ENCODE results near the gene TIMM44.

The TIMM44 gene

DNA sequence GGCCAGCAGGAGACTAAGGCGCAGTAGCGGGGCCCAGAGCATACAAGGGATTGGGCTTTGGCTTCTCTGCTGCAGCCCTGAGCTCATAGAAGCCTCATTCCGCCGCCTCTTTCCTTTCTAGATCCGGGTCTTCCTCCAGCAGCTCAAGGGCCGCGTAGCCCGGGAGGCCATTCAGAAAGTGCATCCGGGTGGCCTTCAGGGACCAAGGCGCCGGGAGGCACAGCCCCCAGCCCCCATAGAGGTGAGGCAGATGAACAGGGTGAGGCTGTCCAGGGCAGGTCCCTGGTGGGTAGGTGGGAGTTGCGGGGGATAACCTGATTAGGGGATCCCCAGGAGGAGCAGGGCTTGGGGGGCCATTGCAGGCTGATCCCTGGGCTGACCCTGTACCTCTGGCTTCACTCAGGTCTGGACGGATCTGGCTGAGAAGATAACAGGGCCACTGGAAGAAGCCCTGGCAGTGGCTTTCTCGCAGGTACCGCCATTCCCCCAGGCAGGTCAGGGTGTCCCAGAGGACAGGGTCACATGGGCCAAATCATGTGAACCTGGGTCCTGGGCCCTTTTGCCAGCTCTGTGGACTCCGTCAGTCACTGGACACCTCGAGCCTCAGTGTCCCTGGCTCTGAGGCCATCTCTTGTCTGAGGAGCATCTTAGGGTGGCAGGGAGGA, 22.0 kb downstream of the TIMM44 start:
- Histone ChIP-seq H3K23ac (ENCODE audit: low read depth, low read length, poor library complexity) (peak overlapping the region; percentile 25), H3K18ac (ENCODE audit: low read length) (peak overlapping the region; percentile 84), H3K27ac (replicated peaks; ENCODE audit: low read length) (peak overlapping the region; percentile 84), H3K36me3 (replicated peaks in 1 of 2; ENCODE audit: control insufficient read depth in 2 of 2, insufficient read depth in 2 of 2, low read length in 2 of 2) (peaks cover 23 to 29% of the 10 kb centered on the region in 2 donors), H3K79me1 (ENCODE audit: low read depth, low read length) (peaks cover 22% of the 10 kb centered on the region), H3K4me1 (ENCODE audit: control insufficient read depth in 2 of 2, insufficient read depth in 1 of 2, low read depth in 1 of 2, low read length in 2 of 2) (peaks cover 23 to 32% of the 10 kb centered on the region in 2 donors), H3K4me3 (ENCODE audit: low read length in 2 of 2) (peak overlapping the region; percentile 62 to 81), H2BK15ac (ENCODE audit: low read length) (no peak overlapping the region), H4K91ac (ENCODE audit: low read depth, low read length, poor library complexity) (no peak overlapping the region), H3K14ac (ENCODE audit: low read length) (peak overlapping the region; percentile 15), H2BK5ac (ENCODE audit: low read length) (peak overlapping the region; percentile 20), H3K4ac (ENCODE audit: low read length) (no peak overlapping the region), H4K8ac (ENCODE audit: low read depth, low read length) (no peak overlapping the region), H3K9ac (ENCODE audit: low read depth, low read length, poor library complexity) (peak overlapping the region; percentile 76), H3K27me3 (ENCODE audit: control insufficient read depth in 3 of 3, insufficient read depth in 3 of 3, low read depth in 1 of 3, low read length in 3 of 3) (peaks cover 12 to 24% (median 13%) of the 10 kb centered on the region in 3 experiments), H2BK12ac (ENCODE audit: low read length) (no peak overlapping the region), H2AFZ (ENCODE audit: low read length) (peak overlapping the region; percentile 44), H3K4me2 (ENCODE audit: insufficient read depth, low read length, poor library complexity, severe bottlenecking) (peak overlapping the region; percentile 75), H2BK120ac (ENCODE audit: low read depth, low read length) (no peak overlapping the region), H3K9me3 (replicated peaks in 1 of 2; ENCODE audit: control insufficient read depth in 2 of 2, insufficient read depth in 1 of 2, low read depth in 1 of 2, low read length in 2 of 2) (no peaks in the 10 kb centered on the region), H2AK5ac (ENCODE audit: low read depth, low read length) (peak overlapping the region; percentile 93)
- no CpG with 5 or more reads among the region's 17 CpGs for WGBS, 2 donors (ENCODE audit: extremely low coverage in 2 of 2, insufficient read length in 2 of 2, insufficient replicate concordance in 1 of 2)
- DNase-seq (ENCODE audit: low spot score), result no peak

GRCh38 chr19:7920519-7921301, 22.8 kb downstream of the TIMM44 start:
- Histone ChIP-seq H3K4ac (ENCODE audit: low read length) (no peak overlapping the region), H2AFZ (ENCODE audit: low read length) (peak overlapping the region; percentile 95), H4K91ac (ENCODE audit: low read depth, low read length, poor library complexity) (no peak overlapping the region), H3K4me3 (ENCODE audit: low read length in 2 of 2) (peak overlapping the region; percentile 64 to 98), H2BK12ac (ENCODE audit: low read length) (no peak overlapping the region), H3K9ac (ENCODE audit: low read depth, low read length, poor library complexity) (peak overlapping the region; percentile 92), H4K8ac (ENCODE audit: low read depth, low read length) (no peak overlapping the region), H3K27me3 (ENCODE audit: control insufficient read depth in 3 of 3, insufficient read depth in 3 of 3, low read depth in 1 of 3, low read length in 3 of 3) (peaks cover 17 to 31% (median 18%) of the 10 kb centered on the region in 3 experiments), H3K14ac (ENCODE audit: low read length) (peak overlapping the region; percentile 15), H3K23ac (ENCODE audit: low read depth, low read length, poor library complexity) (peak overlapping the region; percentile 80), H3K18ac (ENCODE audit: low read length) (peak overlapping the region; percentile 96), H3K9me3 (replicated peaks in 1 of 2; ENCODE audit: control insufficient read depth in 2 of 2, insufficient read depth in 1 of 2, low read depth in 1 of 2, low read length in 2 of 2) (no peaks in the 10 kb centered on the region), H2BK15ac (ENCODE audit: low read length) (peak overlapping the region; percentile 95), H3K4me1 (ENCODE audit: control insufficient read depth in 2 of 2, insufficient read depth in 1 of 2, low read depth in 1 of 2, low read length in 2 of 2) (peaks cover 22 to 29% of the 10 kb centered on the region in 2 donors), H2AK5ac (ENCODE audit: low read depth, low read length) (peak overlapping the region; percentile 93), H3K79me1 (ENCODE audit: low read depth, low read length) (peaks cover 22% of the 10 kb centered on the region), H3K36me3 (replicated peaks in 1 of 2; ENCODE audit: control insufficient read depth in 2 of 2, insufficient read depth in 2 of 2, low read length in 2 of 2) (peaks cover 23 to 29% of the 10 kb centered on the region in 2 donors), H3K4me2 (ENCODE audit: insufficient read depth, low read length, poor library complexity, severe bottlenecking) (peak overlapping the region; percentile 75), H2BK120ac (ENCODE audit: low read depth, low read length) (no peak overlapping the region), H2BK5ac (ENCODE audit: low read length) (peak overlapping the region; percentile 87), H3K27ac (replicated peaks; ENCODE audit: low read length) (peak overlapping the region; percentile 96)
- DNase-seq (ENCODE audit: low spot score), result peak; percentile 95
- WGBS, 2 donors (ENCODE audit: extremely low coverage in 2 of 2, insufficient read length in 2 of 2, insufficient replicate concordance in 1 of 2), result no CpG with 5 or more reads among the region's 62 CpGs

DNA sequence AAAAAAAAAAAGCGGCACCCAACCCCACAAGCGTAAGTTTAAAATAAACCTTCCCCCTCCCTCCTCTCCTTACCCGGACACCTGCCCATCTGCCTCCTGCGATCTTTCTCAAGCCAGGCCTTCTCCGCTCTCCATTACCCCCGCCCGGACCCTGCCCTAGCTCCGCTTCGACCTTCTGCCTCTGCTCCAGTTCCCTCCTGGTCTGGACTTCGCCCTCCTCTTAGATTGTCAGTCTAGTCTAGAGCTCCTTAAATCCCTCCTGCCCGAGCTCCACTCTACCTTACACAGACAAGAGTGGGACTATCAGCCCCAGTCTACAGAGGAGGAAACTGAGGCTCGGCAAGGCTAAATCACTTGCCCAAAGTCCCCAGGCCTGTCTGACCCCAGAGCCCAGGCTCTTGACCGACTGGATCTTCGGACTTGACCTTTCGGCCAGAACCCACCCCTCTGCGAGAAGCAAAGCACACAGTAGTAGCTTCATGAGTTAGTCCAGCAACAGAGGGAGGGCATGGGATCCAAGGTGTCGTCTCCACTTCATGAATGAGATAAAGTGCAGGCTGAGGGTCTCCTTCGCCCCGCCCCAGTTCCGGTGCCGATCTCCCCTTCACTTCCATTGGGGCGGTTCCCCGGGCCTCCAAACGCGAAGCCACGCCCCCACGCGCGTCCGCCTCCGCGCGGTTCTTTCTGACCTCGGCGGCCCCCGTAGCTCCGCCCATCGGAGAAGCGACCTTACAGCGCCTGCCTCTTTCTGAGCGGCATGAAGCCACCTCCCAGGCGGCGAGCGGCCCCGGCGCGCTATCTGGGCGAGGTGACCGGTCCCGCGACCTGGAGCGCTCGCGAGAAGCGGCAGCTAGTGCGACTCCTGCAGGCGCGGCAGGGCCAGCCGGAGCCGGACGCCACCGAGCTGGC, 23.6 kb downstream of the TIMM44 start, which contains the start of gene SNAPC2:
SNAPC2 (plus strand) TSS at position 729 of the 909 bp plus-strand sequence; CDS start at position 758, 29 bp downstream.
- H2BK12ac ChIP-seq (ENCODE audit: low read length), result peak within 1 kb of the TSS; percentile 58
- H3K4me3 ChIP-seq (ENCODE audit: low read length in 2 of 2), result peak within 1 kb of the TSS; percentile 64 to 98

More for the DNA sequence above, 23.6 kb downstream of the TIMM44 start, which contains the start of gene SNAPC2:
- H3K23ac ChIP-seq (ENCODE audit: low read depth, low read length, poor library complexity), result peak within 1 kb of the TSS; percentile 80
- WGBS, 2 donors (ENCODE audit: extremely low coverage in 2 of 2, insufficient read length in 2 of 2, insufficient replicate concordance in 1 of 2), result no CpG with 5 or more reads among the region's 62 CpGs
- peak; percentile 96 for DNase-seq (ENCODE audit: low spot score)
- H3K9ac ChIP-seq (ENCODE audit: low read depth, low read length, poor library complexity), result peak within 1 kb of the TSS; percentile 92
- no peak within 1 kb of the TSS for H4K91ac ChIP-seq (ENCODE audit: low read depth, low read length, poor library complexity)
- peak within 1 kb of the TSS; percentile 96 for H3K27ac ChIP-seq (replicated peaks; ENCODE audit: low read length)
- H3K4ac ChIP-seq (ENCODE audit: low read length), result no peak within 1 kb of the TSS
- H3K4me1 ChIP-seq (ENCODE audit: control insufficient read depth in 2 of 2, insufficient read depth in 1 of 2, low read depth in 1 of 2, low read length in 2 of 2), result peaks cover 22 to 28% of the 10 kb centered on the region in 2 donors
- peaks cover 23 to 29% of the 10 kb centered on the region in 2 donors for H3K36me3 ChIP-seq (replicated peaks in 1 of 2; ENCODE audit: control insufficient read depth in 2 of 2, insufficient read depth in 2 of 2, low read length in 2 of 2)
- no peak within 1 kb of the TSS for H4K8ac ChIP-seq (ENCODE audit: low read depth, low read length)
- H2BK120ac ChIP-seq (ENCODE audit: low read depth, low read length), result no peak within 1 kb of the TSS
- H3K79me1 ChIP-seq (ENCODE audit: low read depth, low read length), result peaks cover 22% of the 10 kb centered on the region
- H2BK5ac ChIP-seq (ENCODE audit: low read length), result peak within 1 kb of the TSS; percentile 87
- H3K4me2 ChIP-seq (ENCODE audit: insufficient read depth, low read length, poor library complexity, severe bottlenecking), result peak within 1 kb of the TSS; percentile 75
- peaks cover 22 to 39% (median 22%) of the 10 kb centered on the region in 3 experiments for H3K27me3 ChIP-seq (ENCODE audit: control insufficient read depth in 3 of 3, insufficient read depth in 3 of 3, low read depth in 1 of 3, low read length in 3 of 3)
- H2AK5ac ChIP-seq (ENCODE audit: low read depth, low read length), result peak within 1 kb of the TSS; percentile 93
- H2AFZ ChIP-seq (ENCODE audit: low read length), result peak within 1 kb of the TSS; percentile 95
- H3K18ac ChIP-seq (ENCODE audit: low read length), result peak within 1 kb of the TSS; percentile 96
- peak within 1 kb of the TSS; percentile 15 for H3K14ac ChIP-seq (ENCODE audit: low read length)
- peak within 1 kb of the TSS; percentile 95 for H2BK15ac ChIP-seq (ENCODE audit: low read length)
- H3K9me3 ChIP-seq (replicated peaks in 1 of 2; ENCODE audit: control insufficient read depth in 2 of 2, insufficient read depth in 1 of 2, low read depth in 1 of 2, low read length in 2 of 2), result no peaks in the 10 kb centered on the region

Measured in neuronal stem cell (in vitro differentiated cells).